Measurements from ENCODE around the gene INSM2. TPM values are rescaled to one million over a fixed set of nuclear protein-coding genes. Genes with fewer than 3 reads are reported as not detected.

INSM2 gene
- total and polyA plus RNA-seq, 2 of the 13 experiments (the other 11 are each of a cell fraction or from before 2014, with no cell fraction given): not detected

DNA sequence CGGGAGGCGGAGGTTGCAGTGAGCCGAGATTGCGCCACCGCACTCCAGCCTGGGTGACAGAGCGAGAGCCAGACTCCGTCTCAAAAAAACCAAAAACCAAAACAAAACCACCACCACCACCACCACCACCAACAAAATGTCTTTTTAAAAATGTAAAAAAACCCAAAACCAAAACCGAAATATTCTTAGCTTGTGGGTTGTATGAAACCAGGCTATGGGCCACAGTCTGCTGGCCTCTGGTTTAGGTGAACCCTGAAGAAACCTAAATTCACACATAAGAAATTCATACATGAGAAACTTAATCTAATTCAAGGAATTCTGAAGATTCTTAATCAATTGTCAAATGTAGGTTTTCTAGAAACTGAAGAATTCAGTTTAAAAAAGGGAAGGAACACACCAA is 37.6 kb downstream of the INSM2 start:
- ChIA-PET CTCF (ENCODE audit: low intra/inter-chr PET ratio, low total read pairs) (no interaction called here), POLR2A (interaction anchor here (0.6 kb wide), 1 partner anchor 58 kb away, joined by 4 read pairs; no protein-coding TSS in a partner anchor)
- no TSS peak for BruUV-seq (replicated peaks)
- Histone ChIP-seq H3K27me3 (ENCODE audit: control insufficient read depth in 1 of 2, insufficient read depth in 2 of 2, low read length in 2 of 2) (no peaks in the 10 kb centered on the region), H2AFZ (ENCODE audit: low read length) (no peak overlapping the region), H3K4me1 (ENCODE audit: insufficient read depth, low read length) (peaks cover 6% of the 10 kb centered on the region), H3K27ac (ENCODE audit: extremely low read length, insufficient read depth, low read length) (no peak overlapping the region), H4K20me1 (ENCODE audit: insufficient read depth, low read length) (no peaks in the 10 kb centered on the region), H3K36me3 (replicated peaks in 1 of 2; ENCODE audit: control insufficient read depth in 1 of 2, insufficient read depth in 2 of 2, low read length in 2 of 2) (peaks cover 5 to 23% of the 10 kb centered on the region in 2 experiments), H3K9me3 (ENCODE audit: low read length) (no peaks in the 10 kb centered on the region), H3K79me2 (ENCODE audit: insufficient read depth, low read length) (no peaks in the 10 kb centered on the region), H3K9ac (ENCODE audit: insufficient read depth, low read depth, low read length) (no peak overlapping the region), H3K4me3 (replicated peaks in 1 of 3; ENCODE audit: insufficient read depth in 1 of 3, low read depth in 2 of 3, low read length in 3 of 3) (no peak overlapping the region), H3K4me2 (ENCODE audit: low read depth, low read length) (no peak overlapping the region)
- TF ChIP-seq, protein P1, sequence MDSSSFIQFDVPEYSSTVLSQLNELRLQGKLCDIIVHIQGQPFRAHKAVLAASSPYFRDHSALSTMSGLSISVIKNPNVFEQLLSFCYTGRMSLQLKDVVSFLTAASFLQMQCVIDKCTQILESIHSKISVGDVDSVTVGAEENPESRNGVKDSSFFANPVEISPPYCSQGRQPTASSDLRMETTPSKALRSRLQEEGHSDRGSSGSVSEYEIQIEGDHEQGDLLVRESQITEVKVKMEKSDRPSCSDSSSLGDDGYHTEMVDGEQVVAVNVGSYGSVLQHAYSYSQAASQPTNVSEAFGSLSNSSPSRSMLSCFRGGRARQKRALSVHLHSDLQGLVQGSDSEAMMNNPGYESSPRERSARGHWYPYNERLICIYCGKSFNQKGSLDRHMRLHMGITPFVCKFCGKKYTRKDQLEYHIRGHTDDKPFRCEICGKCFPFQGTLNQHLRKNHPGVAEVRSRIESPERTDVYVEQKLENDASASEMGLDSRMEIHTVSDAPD (CRISPR knock-in tag; IDR thresholded peaks at IDR 0.05): 0 out of 2 replicates have a peak, but pooled peaks have one; percentile 29
- TF ChIP-seq, protein P2, sequence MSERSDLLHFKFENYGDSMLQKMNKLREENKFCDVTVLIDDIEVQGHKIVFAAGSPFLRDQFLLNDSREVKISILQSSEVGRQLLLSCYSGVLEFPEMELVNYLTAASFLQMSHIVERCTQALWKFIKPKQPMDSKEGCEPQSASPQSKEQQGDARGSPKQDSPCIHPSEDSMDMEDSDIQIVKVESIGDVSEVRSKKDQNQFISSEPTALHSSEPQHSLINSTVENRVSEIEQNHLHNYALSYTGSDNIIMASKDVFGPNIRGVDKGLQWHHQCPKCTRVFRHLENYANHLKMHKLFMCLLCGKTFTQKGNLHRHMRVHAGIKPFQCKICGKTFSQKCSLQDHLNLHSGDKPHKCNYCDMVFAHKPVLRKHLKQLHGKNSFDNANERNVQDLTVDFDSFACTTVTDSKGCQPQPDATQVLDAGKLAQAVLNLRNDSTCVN (CRISPR knock-in tag; IDR thresholded peaks at IDR 0.05; ENCODE audit: borderline replicate concordance): no peak
- FAIRE-seq (no peak), ATAC-seq (no peak), DNase-seq (ENCODE audit: low spot score) (no peak)
- intact Hi-C loops (cut with micrococcal nuclease; ENCODE audit: unreplicated experiment) (no loop called here), in situ Hi-C loops (cut with HindIII; ENCODE audit: extremely low pct_ligation_motif_present, low pct_unique_long_range_greater_than_20kb) (no loop called here)
- 97% methylated on average over 8 of the region's 8 CpGs for WGBS (ENCODE audit: low lambda C conversion rate)

DNA sequence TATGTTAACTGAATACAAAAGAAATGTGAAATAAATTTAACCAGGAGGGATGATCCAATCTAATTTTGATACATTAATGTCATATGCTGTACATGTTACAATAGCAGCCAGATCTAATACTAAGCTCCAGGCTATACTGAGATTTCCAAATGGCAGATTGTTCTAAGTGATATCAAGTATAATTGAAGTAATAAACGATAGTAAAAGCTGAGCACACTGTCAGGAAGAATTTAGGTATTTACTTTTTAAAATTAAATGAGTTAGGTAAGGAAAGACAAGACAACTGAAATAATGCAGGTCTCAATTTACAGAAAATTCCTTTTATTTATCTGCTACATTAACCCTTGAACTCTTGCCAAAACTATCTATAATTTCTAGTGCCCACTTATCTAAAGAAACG is 39.9 kb downstream of the INSM2 start:
- ATAC-seq: no peak
- H3K9me3 ChIP-seq (ENCODE audit: low read length): no peaks in the 10 kb centered on the region
- no TSS peak for BruUV-seq (replicated peaks)
- no peak overlapping the region for H3K9ac ChIP-seq (ENCODE audit: insufficient read depth, low read depth, low read length)
- intact Hi-C loops (cut with micrococcal nuclease; ENCODE audit: unreplicated experiment): no loop called here
- no peaks in the 10 kb centered on the region for H3K79me2 ChIP-seq (ENCODE audit: insufficient read depth, low read length)
- no peak for DNase-seq (ENCODE audit: low spot score)
- WGBS (ENCODE audit: low lambda C conversion rate): 91% methylated on average over 2 of the region's 2 CpGs
- POLR2A ChIA-PET: no interaction called here
- H3K4me1 ChIP-seq (ENCODE audit: insufficient read depth, low read length): peaks cover 18% of the 10 kb centered on the region
- no peaks in the 10 kb centered on the region for H4K20me1 ChIP-seq (ENCODE audit: insufficient read depth, low read length)
- H2AFZ ChIP-seq (ENCODE audit: low read length): no peak overlapping the region
- H3K27ac ChIP-seq (ENCODE audit: extremely low read length, insufficient read depth, low read length): no peak overlapping the region
- in situ Hi-C loops (cut with HindIII; ENCODE audit: extremely low pct_ligation_motif_present, low pct_unique_long_range_greater_than_20kb): no loop called here
- H3K27me3 ChIP-seq (ENCODE audit: control insufficient read depth in 1 of 2, insufficient read depth in 2 of 2, low read length in 2 of 2): no peaks in the 10 kb centered on the region
- H3K4me3 ChIP-seq (replicated peaks in 1 of 3; ENCODE audit: insufficient read depth in 1 of 3, low read depth in 2 of 3, low read length in 3 of 3): no peak overlapping the region
- TF ChIP-seq TCF7L2 (IDR thresholded peaks at IDR 0.05; ENCODE audit: low read depth, low read length) (0 out of 2 replicates have a peak, but pooled peaks have one; percentile 22), ZNF776 (CRISPR knock-in tag; IDR thresholded peaks at IDR 0.05) (no peak)
- H3K4me2 ChIP-seq (ENCODE audit: low read depth, low read length): no peak overlapping the region
- peaks cover 5 to 16% of the 10 kb centered on the region in 2 experiments for H3K36me3 ChIP-seq (replicated peaks in 1 of 2; ENCODE audit: control insufficient read depth in 1 of 2, insufficient read depth in 2 of 2, low read length in 2 of 2)
- CTCF ChIA-PET (ENCODE audit: low intra/inter-chr PET ratio, low total read pairs): no interaction called here
- no peak for FAIRE-seq

Measured in HepG2 (cell line).